ENCODE data around the gene SEZ6L2.

GRCh38 chr16:29947897-29948296 is 48.5 kb upstream of the SEZ6L2 start:
- TF ChIP-seq EP300 (IDR thresholded peaks at IDR 0.05; ENCODE audit: borderline replicate concordance) (no peak), CEBPB (IDR thresholded peaks at IDR 0.05) (no peak), MAX (IDR thresholded peaks at IDR 0.05) (no peak), ZBTB7A (IDR thresholded peaks at IDR 0.05; ENCODE audit: low read depth) (no peak), TCF12 (IDR thresholded peaks at IDR 0.05; ENCODE audit: low read depth) (no peak), TEAD4 (IDR thresholded peaks at IDR 0.05) (no peak), RAD21 (IDR thresholded peaks at IDR 0.05; ENCODE audit: low read depth) (no peak), EGR1 (IDR thresholded peaks at IDR 0.05) (no peak), FOXM1 (IDR thresholded peaks at IDR 0.05; ENCODE audit: borderline replicate concordance, low read depth) (no peak), TAF1 (IDR thresholded peaks at IDR 0.05; ENCODE audit: low read depth) (no peak), CREB1 (IDR thresholded peaks at IDR 0.05; ENCODE audit: low read depth) (no peak), YY1 (IDR thresholded peaks at IDR 0.05; ENCODE audit: low read depth) (no peak)
- TF ChIP-seq, protein P1, sequence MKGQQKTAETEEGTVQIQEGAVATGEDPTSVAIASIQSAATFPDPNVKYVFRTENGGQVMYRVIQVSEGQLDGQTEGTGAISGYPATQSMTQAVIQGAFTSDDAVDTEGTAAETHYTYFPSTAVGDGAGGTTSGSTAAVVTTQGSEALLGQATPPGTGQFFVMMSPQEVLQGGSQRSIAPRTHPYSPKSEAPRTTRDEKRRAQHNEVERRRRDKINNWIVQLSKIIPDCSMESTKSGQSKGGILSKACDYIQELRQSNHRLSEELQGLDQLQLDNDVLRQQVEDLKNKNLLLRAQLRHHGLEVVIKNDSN (IDR thresholded peaks at IDR 0.05) = no peak
- TF ChIP-seq, protein P2, sequence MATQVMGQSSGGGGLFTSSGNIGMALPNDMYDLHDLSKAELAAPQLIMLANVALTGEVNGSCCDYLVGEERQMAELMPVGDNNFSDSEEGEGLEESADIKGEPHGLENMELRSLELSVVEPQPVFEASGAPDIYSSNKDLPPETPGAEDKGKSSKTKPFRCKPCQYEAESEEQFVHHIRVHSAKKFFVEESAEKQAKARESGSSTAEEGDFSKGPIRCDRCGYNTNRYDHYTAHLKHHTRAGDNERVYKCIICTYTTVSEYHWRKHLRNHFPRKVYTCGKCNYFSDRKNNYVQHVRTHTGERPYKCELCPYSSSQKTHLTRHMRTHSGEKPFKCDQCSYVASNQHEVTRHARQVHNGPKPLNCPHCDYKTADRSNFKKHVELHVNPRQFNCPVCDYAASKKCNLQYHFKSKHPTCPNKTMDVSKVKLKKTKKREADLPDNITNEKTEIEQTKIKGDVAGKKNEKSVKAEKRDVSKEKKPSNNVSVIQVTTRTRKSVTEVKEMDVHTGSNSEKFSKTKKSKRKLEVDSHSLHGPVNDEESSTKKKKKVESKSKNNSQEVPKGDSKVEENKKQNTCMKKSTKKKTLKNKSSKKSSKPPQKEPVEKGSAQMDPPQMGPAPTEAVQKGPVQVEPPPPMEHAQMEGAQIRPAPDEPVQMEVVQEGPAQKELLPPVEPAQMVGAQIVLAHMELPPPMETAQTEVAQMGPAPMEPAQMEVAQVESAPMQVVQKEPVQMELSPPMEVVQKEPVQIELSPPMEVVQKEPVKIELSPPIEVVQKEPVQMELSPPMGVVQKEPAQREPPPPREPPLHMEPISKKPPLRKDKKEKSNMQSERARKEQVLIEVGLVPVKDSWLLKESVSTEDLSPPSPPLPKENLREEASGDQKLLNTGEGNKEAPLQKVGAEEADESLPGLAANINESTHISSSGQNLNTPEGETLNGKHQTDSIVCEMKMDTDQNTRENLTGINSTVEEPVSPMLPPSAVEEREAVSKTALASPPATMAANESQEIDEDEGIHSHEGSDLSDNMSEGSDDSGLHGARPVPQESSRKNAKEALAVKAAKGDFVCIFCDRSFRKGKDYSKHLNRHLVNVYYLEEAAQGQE (IDR thresholded peaks at IDR 0.05; ENCODE audit: low read depth) = no peak
